ENCODE measurements around the gene PSMB7. TPM values are rescaled to one million over a fixed set of nuclear protein-coding genes. Genes with fewer than 3 reads are reported as not detected.

Gene PSMB7
- total RNA-seq, 2 donors from 2014 or later = 150 to 158 TPM

DNA sequence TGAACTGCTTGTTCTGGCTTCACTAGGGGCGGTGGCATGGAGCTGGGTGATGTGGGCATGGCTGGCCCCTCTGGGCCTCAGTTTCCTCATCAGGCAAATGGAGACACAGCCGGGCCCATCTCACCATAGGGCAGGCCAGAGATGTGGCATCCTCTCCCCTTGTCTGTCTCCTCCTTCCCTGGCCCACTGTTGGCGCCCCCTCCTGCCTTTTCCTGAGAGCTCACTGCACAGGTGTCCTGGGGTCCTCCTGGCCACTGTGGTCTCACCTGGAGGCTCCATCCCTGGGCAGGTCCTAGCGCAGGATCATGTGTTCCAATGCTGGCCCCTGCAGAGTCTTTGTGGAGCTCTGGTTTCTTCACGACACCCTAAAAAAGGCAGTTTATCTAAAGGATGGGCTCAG lies 104.0 kb downstream of the PSMB7 start:
- 95% methylated on average over 4 of the region's 5 CpGs for WGBS
- DNase-seq (ENCODE audit: low spot score) = no peak
- TF ChIP-seq POLR2AphosphoS5 (IDR thresholded peaks at IDR 0.05) = no peak
- TF ChIP-seq, protein P1, sequence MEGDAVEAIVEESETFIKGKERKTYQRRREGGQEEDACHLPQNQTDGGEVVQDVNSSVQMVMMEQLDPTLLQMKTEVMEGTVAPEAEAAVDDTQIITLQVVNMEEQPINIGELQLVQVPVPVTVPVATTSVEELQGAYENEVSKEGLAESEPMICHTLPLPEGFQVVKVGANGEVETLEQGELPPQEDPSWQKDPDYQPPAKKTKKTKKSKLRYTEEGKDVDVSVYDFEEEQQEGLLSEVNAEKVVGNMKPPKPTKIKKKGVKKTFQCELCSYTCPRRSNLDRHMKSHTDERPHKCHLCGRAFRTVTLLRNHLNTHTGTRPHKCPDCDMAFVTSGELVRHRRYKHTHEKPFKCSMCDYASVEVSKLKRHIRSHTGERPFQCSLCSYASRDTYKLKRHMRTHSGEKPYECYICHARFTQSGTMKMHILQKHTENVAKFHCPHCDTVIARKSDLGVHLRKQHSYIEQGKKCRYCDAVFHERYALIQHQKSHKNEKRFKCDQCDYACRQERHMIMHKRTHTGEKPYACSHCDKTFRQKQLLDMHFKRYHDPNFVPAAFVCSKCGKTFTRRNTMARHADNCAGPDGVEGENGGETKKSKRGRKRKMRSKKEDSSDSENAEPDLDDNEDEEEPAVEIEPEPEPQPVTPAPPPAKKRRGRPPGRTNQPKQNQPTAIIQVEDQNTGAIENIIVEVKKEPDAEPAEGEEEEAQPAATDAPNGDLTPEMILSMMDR (IDR thresholded peaks at IDR 0.05) = no peak
- no peak for TF ChIP-seq POLR2A (IDR thresholded peaks at IDR 0.05)
- no peaks in the 10 kb centered on the region for H3K9me3 ChIP-seq
- H3K27me3 ChIP-seq (replicated peaks; ENCODE audit: insufficient read depth) = no peaks in the 10 kb centered on the region
- intact Hi-C loops (cut with DNase I) = no loop called here
- H3K27ac ChIP-seq = no peak overlapping the region
- H3K4me1 ChIP-seq (replicated peaks) = no peaks in the 10 kb centered on the region
- no peak overlapping the region for H3K4me3 ChIP-seq
- peaks cover 0 to 9% of the 10 kb centered on the region in 2 donors for H3K36me3 ChIP-seq

DNA sequence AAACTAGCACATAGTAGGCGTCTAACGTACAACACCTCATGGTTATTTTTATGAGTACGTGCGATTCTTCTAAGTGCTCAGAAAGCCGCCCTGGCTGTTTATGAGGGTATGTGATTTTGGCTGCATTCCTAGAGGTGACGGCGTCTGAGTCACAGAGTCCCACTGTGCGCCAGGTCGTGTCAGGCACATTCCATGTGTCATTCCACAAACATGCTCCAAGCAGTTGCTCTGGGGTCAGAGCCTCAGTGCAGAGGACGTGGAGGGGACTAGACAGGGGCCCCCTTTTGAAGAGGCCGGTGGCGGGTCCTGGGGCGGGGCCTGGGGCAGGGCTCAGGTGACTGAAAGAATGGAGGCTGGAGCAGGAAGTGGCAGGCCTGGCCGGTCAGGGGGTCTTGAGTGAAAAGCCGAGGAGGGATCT lies 105.6 kb downstream of the PSMB7 start:
- no peak for TF ChIP-seq POLR2A (IDR thresholded peaks at IDR 0.05)
- TF ChIP-seq POLR2AphosphoS5 (IDR thresholded peaks at IDR 0.05) = peak; percentile 5
- no peaks in the 10 kb centered on the region for H3K27me3 ChIP-seq (replicated peaks; ENCODE audit: insufficient read depth)
- no peak overlapping the region for H3K4me3 ChIP-seq
- intact Hi-C loops (cut with DNase I) = no loop called here
- no peak overlapping the region for H3K27ac ChIP-seq
- no peaks in the 10 kb centered on the region for H3K36me3 ChIP-seq
- WGBS = 68% methylated on average over 15 of the region's 15 CpGs
- DNase-seq (ENCODE audit: low spot score) = no peak
- no peaks in the 10 kb centered on the region for H3K4me1 ChIP-seq (replicated peaks)
- no peaks in the 10 kb centered on the region for H3K9me3 ChIP-seq

DNA sequence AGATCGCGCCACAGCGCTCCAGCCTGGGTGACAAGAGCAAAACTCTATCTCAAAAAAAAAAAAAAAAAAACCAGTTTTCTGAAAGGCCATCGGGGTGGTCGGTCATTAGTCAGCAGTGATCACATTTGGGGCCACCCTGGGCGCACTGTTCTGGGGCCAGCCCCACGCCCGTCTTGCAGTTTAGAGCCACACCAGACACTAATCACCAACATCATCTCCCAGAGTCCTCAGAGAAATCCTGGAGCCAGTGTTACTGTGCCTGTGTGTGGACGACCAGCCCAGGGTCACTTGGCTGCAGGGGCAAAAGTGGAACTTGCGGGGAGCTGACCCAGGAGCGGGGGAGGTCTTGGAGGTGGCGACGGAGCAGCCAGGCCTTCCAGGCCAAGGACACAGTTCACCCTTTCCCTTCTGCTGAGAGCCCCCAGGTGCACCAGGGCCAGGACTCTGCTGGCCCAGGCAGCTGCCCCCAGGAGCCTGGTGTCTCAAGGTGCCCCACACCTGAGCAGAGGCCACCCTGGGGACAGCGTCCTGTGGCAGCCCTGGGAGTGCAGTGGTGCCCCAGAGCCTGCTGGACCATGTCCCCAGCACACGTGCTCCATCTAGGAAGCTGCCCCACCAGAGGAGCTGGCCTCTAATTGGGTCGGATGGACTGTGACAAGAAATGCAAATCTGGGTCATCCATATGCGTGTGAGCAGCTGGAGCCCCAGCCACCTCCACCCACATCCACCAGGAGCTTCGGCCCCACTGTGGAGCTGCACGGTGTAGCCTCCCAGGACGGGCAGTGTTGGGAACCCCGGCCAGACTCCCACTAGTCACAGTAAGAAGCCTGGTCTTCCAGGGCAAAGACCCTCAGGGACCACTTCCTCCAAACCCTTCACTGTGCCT lies 106.4 kb downstream of the PSMB7 start:
- 92% methylated on average over 20 of the region's 21 CpGs for WGBS
- H3K27ac ChIP-seq = no peak overlapping the region
- H3K27me3 ChIP-seq (replicated peaks; ENCODE audit: insufficient read depth) = no peaks in the 10 kb centered on the region
- intact Hi-C loops (cut with DNase I) = no loop called here
- DNase-seq (ENCODE audit: low spot score) = no peak
- H3K9me3 ChIP-seq = no peaks in the 10 kb centered on the region
- no peaks in the 10 kb centered on the region for H3K4me1 ChIP-seq (replicated peaks)
- TF ChIP-seq, protein P1 (IDR thresholded peaks at IDR 0.05) = no peak
- TF ChIP-seq POLR2AphosphoS5 (IDR thresholded peaks at IDR 0.05) (no peak), POLR2A (IDR thresholded peaks at IDR 0.05) (no peak)
- no peaks in the 10 kb centered on the region for H3K36me3 ChIP-seq
- H3K4me3 ChIP-seq = no peak overlapping the region

DNA sequence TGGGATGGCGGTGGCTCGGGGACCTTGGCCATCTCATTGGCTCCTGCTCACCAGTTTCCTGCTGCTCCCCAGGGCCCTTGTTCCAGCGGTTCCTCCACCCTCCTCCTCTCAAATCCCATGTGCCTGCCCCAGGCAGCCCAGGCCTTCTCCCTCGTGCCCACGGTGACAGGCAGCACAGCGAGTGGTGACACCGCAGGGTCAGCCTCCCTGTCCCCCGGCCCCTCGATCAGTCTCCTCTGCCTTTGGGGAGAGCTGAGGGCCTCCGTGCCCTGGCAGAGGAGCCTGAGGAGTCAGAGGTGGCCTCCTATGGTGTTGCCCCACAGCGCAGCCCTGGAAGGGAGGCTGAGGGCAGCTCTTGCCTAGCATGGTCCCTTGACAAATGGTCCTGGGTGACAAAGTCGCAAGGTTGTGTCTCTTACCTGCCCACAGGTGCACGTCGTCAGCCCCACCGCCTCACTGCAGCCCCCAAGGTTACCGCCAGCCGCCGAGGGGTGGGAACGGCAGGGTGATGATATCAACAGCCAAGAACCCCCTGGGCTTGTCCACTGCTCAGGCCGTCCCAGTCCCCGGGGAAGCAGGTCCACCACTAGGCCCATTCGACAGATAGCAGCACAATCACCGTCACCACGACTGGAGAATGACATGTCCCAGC lies 107.7 kb downstream of the PSMB7 start:
- TF ChIP-seq, protein P1 (IDR thresholded peaks at IDR 0.05) = no peak
- no peak for TF ChIP-seq POLR2AphosphoS5 (IDR thresholded peaks at IDR 0.05)
- TF ChIP-seq POLR2A (IDR thresholded peaks at IDR 0.05) = no peak
- H3K9me3 ChIP-seq = no peaks in the 10 kb centered on the region
- no peak overlapping the region for H3K27ac ChIP-seq

DNA sequence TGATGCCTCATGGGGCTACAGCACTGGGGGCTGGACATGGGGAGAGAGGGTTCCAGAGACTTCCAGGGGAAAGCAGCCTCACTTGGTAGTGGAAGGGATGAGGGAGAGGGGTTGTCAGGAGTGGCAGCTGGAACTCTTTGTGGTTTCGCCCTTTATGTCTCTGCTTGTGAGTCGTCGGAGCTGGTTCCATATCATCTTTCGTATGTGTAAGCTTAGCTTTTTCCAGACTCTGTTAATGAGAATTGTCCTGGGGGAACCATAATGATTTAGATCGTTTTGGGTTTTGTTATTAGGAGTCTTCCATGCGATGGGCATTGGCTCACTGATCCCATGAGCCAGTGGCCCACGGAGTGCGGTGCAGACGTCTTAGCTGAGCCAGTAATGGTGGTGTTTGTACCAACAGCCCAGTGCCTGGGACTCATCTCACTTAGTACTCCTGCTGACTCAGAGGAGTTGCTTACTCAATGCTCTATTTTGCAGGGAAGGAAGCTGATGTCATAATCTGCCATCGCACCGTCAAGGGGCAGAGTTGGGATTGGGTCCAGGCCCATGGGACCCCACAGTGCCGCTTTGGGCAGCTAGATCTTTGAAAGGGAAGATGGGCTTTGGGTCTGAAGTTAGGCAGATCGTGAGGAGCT lies 109.0 kb downstream of the PSMB7 start:
- TF ChIP-seq POLR2A (IDR thresholded peaks at IDR 0.05) = no peak
- no peak for TF ChIP-seq POLR2AphosphoS5 (IDR thresholded peaks at IDR 0.05)
- TF ChIP-seq, protein P1 (IDR thresholded peaks at IDR 0.05) = no peak
- WGBS = 73% methylated on average over 13 of the region's 13 CpGs
- intact Hi-C loops (cut with DNase I) = no loop called here
- no peak overlapping the region for H3K4me3 ChIP-seq
- no peak for DNase-seq (ENCODE audit: low spot score)
- no peak overlapping the region for H3K27ac ChIP-seq
- no peaks in the 10 kb centered on the region for H3K27me3 ChIP-seq (replicated peaks; ENCODE audit: insufficient read depth)
- H3K36me3 ChIP-seq = peaks cover 0 to 5% of the 10 kb centered on the region in 2 donors
- H3K4me1 ChIP-seq (replicated peaks) = no peaks in the 10 kb centered on the region
- no peaks in the 10 kb centered on the region for H3K9me3 ChIP-seq

More for the DNA sequence above, 107.7 kb downstream of the PSMB7 start:
- WGBS = 89% methylated on average over 24 of the region's 24 CpGs
- Histone ChIP-seq H3K27me3 (replicated peaks; ENCODE audit: insufficient read depth) (no peaks in the 10 kb centered on the region), H3K36me3 (no peaks in the 10 kb centered on the region), H3K4me1 (replicated peaks) (no peaks in the 10 kb centered on the region), H3K4me3 (no peak overlapping the region)
- intact Hi-C loops (cut with DNase I) = no loop called here
- DNase-seq (ENCODE audit: low spot score) = no peak
